ENCODE results near the gene LIN37. TPM values are rescaled to one million over a fixed set of nuclear protein-coding genes. Genes with fewer than 3 reads are reported as not detected.

LIN37 gene
- total and polyA plus RNA-seq, 4 donors: 2.6 to 7.0 (median 6.1) TPM

DNA sequence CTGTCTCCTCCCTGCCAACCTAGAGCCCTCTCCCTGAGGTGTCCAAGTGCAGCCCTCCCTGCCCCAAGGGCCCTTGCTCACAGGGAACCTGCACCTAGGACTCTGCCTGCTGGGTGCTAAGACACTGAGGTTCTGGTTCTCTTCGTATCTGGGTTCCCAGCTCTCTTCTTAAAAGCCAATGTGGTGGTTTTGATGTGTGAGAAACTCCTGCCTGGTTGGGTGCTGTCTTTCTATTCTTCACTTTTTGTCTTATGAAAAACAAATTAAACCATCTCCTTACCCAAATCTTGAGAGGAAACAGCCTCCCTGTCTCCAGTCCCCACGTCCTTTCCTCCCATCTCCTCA lies 34.9 kb upstream of the LIN37 start:
- WGBS: 78% methylated on average over 2 of the region's 2 CpGs
- Histone ChIP-seq H3K9me3 (ENCODE audit: control insufficient read depth in 4 of 4, low read length in 3 of 4) (no peaks in the 10 kb centered on the region), H3K4me1 (ENCODE audit: control insufficient read depth in 4 of 4, insufficient read depth in 4 of 4, low read length in 3 of 4) (peaks cover 5 to 16% (median 8%) of the 10 kb centered on the region in 4 donors), H3K4me3 (ENCODE audit: low read depth in 1 of 3, low read length in 3 of 3) (no peak overlapping the region), H3K9ac (ENCODE audit: low read depth in 1 of 2, low read length in 2 of 2) (no peak overlapping the region), H3K36me3 (ENCODE audit: control insufficient read depth in 4 of 4, insufficient read depth in 3 of 4, low read depth in 1 of 4, low read length in 3 of 4) (no peaks in the 10 kb centered on the region), H3K27ac (ENCODE audit: low read depth in 1 of 2, low read length in 2 of 2) (no peak overlapping the region), H3K27me3 (ENCODE audit: control insufficient read depth in 4 of 4, insufficient read depth in 4 of 4, low read length in 3 of 4) (no peaks in the 10 kb centered on the region)
- TF ChIP-seq NR2F2 (IDR thresholded peaks at IDR 0.05) (no peak), GABPA (IDR thresholded peaks at IDR 0.05 in 1 of 2, conservative IDR thresholded peaks at IDR 0.05 in 1 of 2) (no peak), HNF4A (conservative IDR thresholded peaks at IDR 0.05) (no peak)
- TF ChIP-seq, protein P1, sequence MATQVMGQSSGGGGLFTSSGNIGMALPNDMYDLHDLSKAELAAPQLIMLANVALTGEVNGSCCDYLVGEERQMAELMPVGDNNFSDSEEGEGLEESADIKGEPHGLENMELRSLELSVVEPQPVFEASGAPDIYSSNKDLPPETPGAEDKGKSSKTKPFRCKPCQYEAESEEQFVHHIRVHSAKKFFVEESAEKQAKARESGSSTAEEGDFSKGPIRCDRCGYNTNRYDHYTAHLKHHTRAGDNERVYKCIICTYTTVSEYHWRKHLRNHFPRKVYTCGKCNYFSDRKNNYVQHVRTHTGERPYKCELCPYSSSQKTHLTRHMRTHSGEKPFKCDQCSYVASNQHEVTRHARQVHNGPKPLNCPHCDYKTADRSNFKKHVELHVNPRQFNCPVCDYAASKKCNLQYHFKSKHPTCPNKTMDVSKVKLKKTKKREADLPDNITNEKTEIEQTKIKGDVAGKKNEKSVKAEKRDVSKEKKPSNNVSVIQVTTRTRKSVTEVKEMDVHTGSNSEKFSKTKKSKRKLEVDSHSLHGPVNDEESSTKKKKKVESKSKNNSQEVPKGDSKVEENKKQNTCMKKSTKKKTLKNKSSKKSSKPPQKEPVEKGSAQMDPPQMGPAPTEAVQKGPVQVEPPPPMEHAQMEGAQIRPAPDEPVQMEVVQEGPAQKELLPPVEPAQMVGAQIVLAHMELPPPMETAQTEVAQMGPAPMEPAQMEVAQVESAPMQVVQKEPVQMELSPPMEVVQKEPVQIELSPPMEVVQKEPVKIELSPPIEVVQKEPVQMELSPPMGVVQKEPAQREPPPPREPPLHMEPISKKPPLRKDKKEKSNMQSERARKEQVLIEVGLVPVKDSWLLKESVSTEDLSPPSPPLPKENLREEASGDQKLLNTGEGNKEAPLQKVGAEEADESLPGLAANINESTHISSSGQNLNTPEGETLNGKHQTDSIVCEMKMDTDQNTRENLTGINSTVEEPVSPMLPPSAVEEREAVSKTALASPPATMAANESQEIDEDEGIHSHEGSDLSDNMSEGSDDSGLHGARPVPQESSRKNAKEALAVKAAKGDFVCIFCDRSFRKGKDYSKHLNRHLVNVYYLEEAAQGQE (IDR thresholded peaks at IDR 0.05): no peak
- DNase-seq (ENCODE audit: low spot score): no peak

DNA sequence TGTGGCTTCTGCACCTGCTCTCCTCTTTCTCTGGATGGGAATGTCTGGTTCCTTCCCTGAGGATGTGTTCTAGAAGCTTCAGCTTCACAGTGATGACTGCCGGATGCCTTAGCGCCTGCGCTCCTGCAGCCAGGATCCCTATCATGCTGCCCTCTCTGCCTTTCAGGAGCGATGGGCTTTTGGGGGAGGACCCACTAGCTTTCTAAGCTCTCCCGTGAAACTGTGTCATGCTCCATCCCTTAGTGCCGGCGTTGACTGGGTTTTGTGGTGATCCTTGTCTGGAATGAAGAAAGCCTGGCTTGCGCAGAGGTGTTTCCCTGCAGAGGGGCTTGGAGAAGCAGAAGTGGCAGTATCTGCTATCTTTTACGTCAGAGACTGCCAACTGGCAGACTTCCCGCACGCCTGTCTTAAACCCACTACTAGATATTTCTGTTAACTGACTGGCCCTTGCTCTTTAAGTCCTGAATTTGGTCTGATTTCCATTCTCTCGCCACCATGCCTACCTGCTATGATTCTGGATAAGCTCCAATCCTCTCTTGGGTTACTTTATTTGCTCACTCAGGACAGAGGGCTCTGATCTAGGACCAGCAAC lies 34.4 kb upstream of the LIN37 start:
- TF ChIP-seq, protein P2, sequence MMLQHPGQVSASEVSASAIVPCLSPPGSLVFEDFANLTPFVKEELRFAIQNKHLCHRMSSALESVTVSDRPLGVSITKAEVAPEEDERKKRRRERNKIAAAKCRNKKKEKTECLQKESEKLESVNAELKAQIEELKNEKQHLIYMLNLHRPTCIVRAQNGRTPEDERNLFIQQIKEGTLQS (IDR thresholded peaks at IDR 0.05): no peak
- TF ChIP-seq HNF4G (IDR thresholded peaks at IDR 0.05): no peak
- TF ChIP-seq TAF1 (conservative IDR thresholded peaks at IDR 0.05): no peak
- TF ChIP-seq, protein P1 (IDR thresholded peaks at IDR 0.05): no peak
- TF ChIP-seq RXRA (IDR thresholded peaks at IDR 0.05): no peak
- no peak for TF ChIP-seq RAD21 (IDR thresholded peaks at IDR 0.05)
- TF ChIP-seq SP1 (IDR thresholded peaks at IDR 0.05): no peak
- TF ChIP-seq, protein P3, sequence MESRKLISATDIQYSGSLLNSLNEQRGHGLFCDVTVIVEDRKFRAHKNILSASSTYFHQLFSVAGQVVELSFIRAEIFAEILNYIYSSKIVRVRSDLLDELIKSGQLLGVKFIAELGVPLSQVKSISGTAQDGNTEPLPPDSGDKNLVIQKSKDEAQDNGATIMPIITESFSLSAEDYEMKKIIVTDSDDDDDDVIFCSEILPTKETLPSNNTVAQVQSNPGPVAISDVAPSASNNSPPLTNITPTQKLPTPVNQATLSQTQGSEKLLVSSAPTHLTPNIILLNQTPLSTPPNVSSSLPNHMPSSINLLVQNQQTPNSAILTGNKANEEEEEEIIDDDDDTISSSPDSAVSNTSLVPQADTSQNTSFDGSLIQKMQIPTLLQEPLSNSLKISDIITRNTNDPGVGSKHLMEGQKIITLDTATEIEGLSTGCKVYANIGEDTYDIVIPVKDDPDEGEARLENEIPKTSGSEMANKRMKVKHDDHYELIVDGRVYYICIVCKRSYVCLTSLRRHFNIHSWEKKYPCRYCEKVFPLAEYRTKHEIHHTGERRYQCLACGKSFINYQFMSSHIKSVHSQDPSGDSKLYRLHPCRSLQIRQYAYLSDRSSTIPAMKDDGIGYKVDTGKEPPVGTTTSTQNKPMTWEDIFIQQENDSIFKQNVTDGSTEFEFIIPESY (IDR thresholded peaks at IDR 0.05): no peak
- no peak for TF ChIP-seq NR2F2 (IDR thresholded peaks at IDR 0.05)
- TF ChIP-seq FOXA1 (IDR thresholded peaks at IDR 0.05): no peak
- no peak for TF ChIP-seq YY1 (IDR thresholded peaks at IDR 0.05)
- TF ChIP-seq, protein P4, sequence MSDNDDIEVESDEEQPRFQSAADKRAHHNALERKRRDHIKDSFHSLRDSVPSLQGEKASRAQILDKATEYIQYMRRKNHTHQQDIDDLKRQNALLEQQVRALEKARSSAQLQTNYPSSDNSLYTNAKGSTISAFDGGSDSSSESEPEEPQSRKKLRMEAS (IDR thresholded peaks at IDR 0.05): no peak
- TF ChIP-seq GABPA (IDR thresholded peaks at IDR 0.05 in 1 of 2, conservative IDR thresholded peaks at IDR 0.05 in 1 of 2): no peak
- TF ChIP-seq JUND (IDR thresholded peaks at IDR 0.05): no peak
- TF ChIP-seq HNF4A (conservative IDR thresholded peaks at IDR 0.05): no peak
- TF ChIP-seq, protein P5, sequence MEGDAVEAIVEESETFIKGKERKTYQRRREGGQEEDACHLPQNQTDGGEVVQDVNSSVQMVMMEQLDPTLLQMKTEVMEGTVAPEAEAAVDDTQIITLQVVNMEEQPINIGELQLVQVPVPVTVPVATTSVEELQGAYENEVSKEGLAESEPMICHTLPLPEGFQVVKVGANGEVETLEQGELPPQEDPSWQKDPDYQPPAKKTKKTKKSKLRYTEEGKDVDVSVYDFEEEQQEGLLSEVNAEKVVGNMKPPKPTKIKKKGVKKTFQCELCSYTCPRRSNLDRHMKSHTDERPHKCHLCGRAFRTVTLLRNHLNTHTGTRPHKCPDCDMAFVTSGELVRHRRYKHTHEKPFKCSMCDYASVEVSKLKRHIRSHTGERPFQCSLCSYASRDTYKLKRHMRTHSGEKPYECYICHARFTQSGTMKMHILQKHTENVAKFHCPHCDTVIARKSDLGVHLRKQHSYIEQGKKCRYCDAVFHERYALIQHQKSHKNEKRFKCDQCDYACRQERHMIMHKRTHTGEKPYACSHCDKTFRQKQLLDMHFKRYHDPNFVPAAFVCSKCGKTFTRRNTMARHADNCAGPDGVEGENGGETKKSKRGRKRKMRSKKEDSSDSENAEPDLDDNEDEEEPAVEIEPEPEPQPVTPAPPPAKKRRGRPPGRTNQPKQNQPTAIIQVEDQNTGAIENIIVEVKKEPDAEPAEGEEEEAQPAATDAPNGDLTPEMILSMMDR (IDR thresholded peaks at IDR 0.05; ENCODE audit: low read depth, low read length, missing input control): no peak
- TF ChIP-seq FOXA2 (IDR thresholded peaks at IDR 0.05): no peak
- no peak for TF ChIP-seq EGR1 (IDR thresholded peaks at IDR 0.05; ENCODE audit: low read depth in 2 of 2)
- H3K9ac ChIP-seq (ENCODE audit: low read depth in 1 of 2, low read length in 2 of 2): no peak overlapping the region
- DNase-seq (ENCODE audit: low spot score): no peak
- peaks cover 5 to 21% (median 13%) of the 10 kb centered on the region in 4 donors for H3K4me1 ChIP-seq (ENCODE audit: control insufficient read depth in 4 of 4, insufficient read depth in 4 of 4, low read length in 3 of 4)
- H3K4me3 ChIP-seq (ENCODE audit: low read depth in 1 of 3, low read length in 3 of 3): no peak overlapping the region
- no peaks in the 10 kb centered on the region for H3K36me3 ChIP-seq (ENCODE audit: control insufficient read depth in 4 of 4, insufficient read depth in 3 of 4, low read depth in 1 of 4, low read length in 3 of 4)
- no peaks in the 10 kb centered on the region for H3K27me3 ChIP-seq (ENCODE audit: control insufficient read depth in 4 of 4, insufficient read depth in 4 of 4, low read length in 3 of 4)
- H3K27ac ChIP-seq (ENCODE audit: low read depth in 1 of 2, low read length in 2 of 2): no peak overlapping the region
- H3K9me3 ChIP-seq (ENCODE audit: control insufficient read depth in 4 of 4, low read length in 3 of 4): no peaks in the 10 kb centered on the region
- 85% methylated on average over 12 of the region's 12 CpGs for WGBS

All from liver (tissue), 9 donors.